ENCODE results near the gene GRK6. TPM values are rescaled to one million over a fixed set of nuclear protein-coding genes. Genes with fewer than 3 reads are reported as not detected.

Gene GRK6
- polyA plus RNA-seq, 1 experiment: 16.4 TPM

DNA sequence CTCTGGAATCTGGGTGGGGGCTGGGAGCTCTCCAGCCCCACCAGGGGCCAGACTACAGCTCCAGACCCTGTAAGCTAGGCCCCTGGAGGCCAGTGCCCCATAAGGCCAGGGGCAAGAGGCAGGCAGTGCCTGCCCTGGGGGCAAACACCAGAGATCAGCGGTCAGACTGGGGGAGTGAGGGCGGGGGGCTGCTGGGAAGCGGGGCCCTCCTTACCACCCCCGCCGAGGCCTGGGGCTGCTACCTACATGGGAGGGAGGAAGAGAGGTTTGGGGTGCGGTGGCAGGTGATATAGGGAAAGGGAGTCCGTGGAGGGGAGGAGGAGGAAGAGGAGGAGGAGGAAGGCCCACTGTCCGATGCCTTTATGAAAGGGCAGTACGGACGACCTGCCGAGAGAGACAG is 32.9 kb downstream of the GRK6 start:
- DNase-seq (ENCODE audit: low read depth, low spot score): no peak
- POLR2A ChIA-PET: interaction anchor here (0.7 to 3.3 kb wide), 3 partner anchors 9 to 36 kb away, joined by 3 to 20 read pairs (median 3); no protein-coding TSS in a partner anchor
- H3K27me3 ChIP-seq (ENCODE audit: control insufficient read depth, insufficient read depth, low read length): no peaks in the 10 kb centered on the region

DNA sequence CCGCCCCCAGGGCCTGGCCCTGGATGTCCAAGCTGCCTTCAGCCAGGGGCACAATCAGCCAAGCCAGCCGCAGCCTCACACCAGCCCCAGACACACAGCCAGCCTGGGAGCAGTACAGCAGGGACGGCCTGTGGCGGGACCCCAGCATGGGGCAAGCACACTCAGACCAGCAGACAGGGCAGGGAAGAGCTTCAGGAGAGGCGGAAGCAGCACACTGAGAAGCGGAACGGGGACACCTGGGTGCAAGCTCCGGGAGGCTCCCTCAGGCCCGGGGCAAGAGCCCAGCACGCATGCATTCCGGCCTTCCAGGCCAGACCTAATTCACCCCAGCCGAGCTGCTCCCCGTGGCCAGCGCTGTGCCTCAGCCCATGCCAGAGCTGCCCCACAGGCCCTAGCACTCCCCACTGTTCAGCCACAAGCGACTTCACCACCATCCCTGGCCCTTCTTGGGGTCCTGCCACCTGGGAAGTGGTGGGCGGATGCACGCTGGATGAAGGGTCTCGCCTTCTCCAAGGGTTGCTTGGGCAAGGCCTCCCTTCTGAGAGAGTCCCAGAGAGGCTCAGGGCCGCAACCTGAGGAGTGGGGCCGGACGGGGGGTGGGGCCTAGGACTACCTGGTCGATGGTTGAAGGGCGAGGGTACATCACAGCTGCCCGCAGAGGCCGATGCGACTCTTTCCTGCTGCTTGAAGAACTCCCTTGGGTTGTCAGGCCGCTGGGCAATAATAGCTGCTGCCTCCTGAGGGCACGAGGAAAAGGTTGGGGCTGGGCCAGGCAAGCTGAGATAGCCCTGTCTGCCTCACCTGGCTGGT is 33.5 kb downstream of the GRK6 start:
- ChIA-PET CTCF (interaction anchor here (1.1 kb wide), 1 partner anchor 69 kb away, joined by 3 read pairs; no protein-coding TSS in a partner anchor), POLR2A (interaction anchor here (1.0 to 3.3 kb wide), 3 partner anchors 8 to 15 kb away, joined by 3 to 20 read pairs (median 3); no protein-coding TSS in a partner anchor)
- no peak overlapping the region for H3K27ac ChIP-seq (ENCODE audit: low read depth, low read length)
- TF ChIP-seq, protein P1, sequence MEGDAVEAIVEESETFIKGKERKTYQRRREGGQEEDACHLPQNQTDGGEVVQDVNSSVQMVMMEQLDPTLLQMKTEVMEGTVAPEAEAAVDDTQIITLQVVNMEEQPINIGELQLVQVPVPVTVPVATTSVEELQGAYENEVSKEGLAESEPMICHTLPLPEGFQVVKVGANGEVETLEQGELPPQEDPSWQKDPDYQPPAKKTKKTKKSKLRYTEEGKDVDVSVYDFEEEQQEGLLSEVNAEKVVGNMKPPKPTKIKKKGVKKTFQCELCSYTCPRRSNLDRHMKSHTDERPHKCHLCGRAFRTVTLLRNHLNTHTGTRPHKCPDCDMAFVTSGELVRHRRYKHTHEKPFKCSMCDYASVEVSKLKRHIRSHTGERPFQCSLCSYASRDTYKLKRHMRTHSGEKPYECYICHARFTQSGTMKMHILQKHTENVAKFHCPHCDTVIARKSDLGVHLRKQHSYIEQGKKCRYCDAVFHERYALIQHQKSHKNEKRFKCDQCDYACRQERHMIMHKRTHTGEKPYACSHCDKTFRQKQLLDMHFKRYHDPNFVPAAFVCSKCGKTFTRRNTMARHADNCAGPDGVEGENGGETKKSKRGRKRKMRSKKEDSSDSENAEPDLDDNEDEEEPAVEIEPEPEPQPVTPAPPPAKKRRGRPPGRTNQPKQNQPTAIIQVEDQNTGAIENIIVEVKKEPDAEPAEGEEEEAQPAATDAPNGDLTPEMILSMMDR (IDR thresholded peaks at IDR 0.05; ENCODE audit: low read depth, low read length): no peak
- no peaks in the 10 kb centered on the region for H3K27me3 ChIP-seq (ENCODE audit: control insufficient read depth, insufficient read depth, low read length)
- no peaks in the 10 kb centered on the region; the same call in 1 of the 2 replicates for H3K9me3 ChIP-seq (ENCODE audit: control insufficient read depth, insufficient read depth, low read length)
- DNase-seq (ENCODE audit: low read depth, low spot score): no peak
- no peak overlapping the region for H3K4me3 ChIP-seq (ENCODE audit: low read depth, low read length)

More for the DNA sequence above, 32.9 kb downstream of the GRK6 start:
- TF ChIP-seq, protein P1 (IDR thresholded peaks at IDR 0.05; ENCODE audit: low read depth, low read length): no peak
- Histone ChIP-seq H3K27ac (ENCODE audit: low read depth, low read length) (no peak overlapping the region), H3K9me3 (ENCODE audit: control insufficient read depth, insufficient read depth, low read length) (no peaks in the 10 kb centered on the region; the same call in 1 of the 2 replicates), H3K4me3 (ENCODE audit: low read depth, low read length) (no peak overlapping the region)
- CTCF ChIA-PET: interaction anchor here (1.1 kb wide), 1 partner anchor 69 kb away, joined by 3 read pairs; no protein-coding TSS in a partner anchor

DNA sequence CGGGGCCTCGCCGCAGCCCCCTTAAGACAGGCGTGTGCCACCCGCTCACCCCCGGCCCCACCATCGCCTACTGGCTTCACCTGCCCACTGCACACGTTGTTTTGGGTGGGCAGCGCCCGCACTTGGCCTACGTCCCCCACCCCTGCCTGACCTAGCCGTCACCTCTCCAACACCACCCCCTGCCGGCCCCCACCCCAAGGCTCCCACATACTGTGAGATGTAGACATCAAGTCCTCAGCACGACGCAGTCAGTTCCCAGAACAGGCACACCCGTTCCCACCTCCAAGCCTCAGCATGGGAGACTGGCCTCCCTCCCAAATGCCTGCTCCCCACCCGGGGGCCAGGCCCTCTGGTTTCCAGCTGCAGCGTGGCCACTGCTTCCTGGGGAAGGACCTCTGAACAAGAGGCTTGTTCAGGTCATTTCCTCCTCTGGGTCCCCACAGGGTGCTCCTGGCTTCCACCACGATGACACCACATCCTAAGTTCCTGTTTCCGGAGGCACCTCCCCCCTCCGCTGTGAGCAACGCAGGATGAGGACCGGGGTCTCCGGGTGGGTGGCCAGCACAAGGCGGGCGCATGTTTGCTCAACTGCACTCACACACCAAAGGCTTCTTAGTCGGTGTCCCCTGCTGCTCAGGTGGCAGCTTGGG is 35.7 kb downstream of the GRK6 start:
- TF ChIP-seq, protein P1 (IDR thresholded peaks at IDR 0.05; ENCODE audit: low read depth, low read length): no peak
- POLR2A ChIA-PET: interaction anchor here (0.6 to 2.1 kb wide), 2 partner anchors 9 to 70 kb away, joined by 3 to 15 read pairs; no protein-coding TSS in a partner anchor

DNA sequence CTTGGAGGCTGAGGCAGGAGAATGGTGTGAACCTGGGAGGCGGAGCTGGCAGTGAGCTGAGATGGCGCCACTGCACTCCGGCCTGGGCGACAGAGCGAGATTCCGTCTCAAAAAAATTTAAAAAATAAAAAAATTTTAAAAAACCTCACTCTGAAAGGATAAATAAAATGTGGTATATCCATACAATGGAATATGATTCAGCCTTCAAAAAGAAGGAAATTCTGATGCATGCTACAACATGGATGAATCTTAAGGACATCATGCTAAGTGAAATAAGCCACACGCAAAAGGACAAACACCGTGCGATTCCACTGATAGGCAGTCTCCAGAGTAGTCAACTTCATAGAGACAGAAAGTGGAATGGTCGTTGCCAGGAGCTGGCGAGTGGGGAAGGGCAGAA is 38.6 kb downstream of the GRK6 start:
- DNase-seq (ENCODE audit: low read depth, low spot score): no peak
- H3K9me3 ChIP-seq (ENCODE audit: control insufficient read depth, insufficient read depth, low read length): peaks cover 12% of the 10 kb centered on the region
- TF ChIP-seq, protein P1 (IDR thresholded peaks at IDR 0.05; ENCODE audit: low read depth, low read length): no peak
- ChIA-PET POLR2A (no interaction called here), CTCF (interaction anchor here (0.7 to 2.2 kb wide), 4 partner anchors 10 to 94 kb away, joined by 3 to 9 read pairs (median 3); no protein-coding TSS in a partner anchor)
- H3K27ac ChIP-seq (ENCODE audit: low read depth, low read length): no peak overlapping the region
- H3K4me3 ChIP-seq (ENCODE audit: low read depth, low read length): no peak overlapping the region
- H3K27me3 ChIP-seq (ENCODE audit: control insufficient read depth, insufficient read depth, low read length): no peaks in the 10 kb centered on the region

More for the DNA sequence above, 35.7 kb downstream of the GRK6 start:
- H3K4me3 ChIP-seq (ENCODE audit: low read depth, low read length): no peak overlapping the region
- H3K27ac ChIP-seq (ENCODE audit: low read depth, low read length): no peak overlapping the region
- H3K9me3 ChIP-seq (ENCODE audit: control insufficient read depth, insufficient read depth, low read length): peaks cover 12% of the 10 kb centered on the region
- CTCF ChIA-PET: interaction anchor here (1.4 kb wide), 1 partner anchor 8 kb away, joined by 3 read pairs; no protein-coding TSS in a partner anchor
- H3K27me3 ChIP-seq (ENCODE audit: control insufficient read depth, insufficient read depth, low read length): no peaks in the 10 kb centered on the region
- DNase-seq (ENCODE audit: low read depth, low spot score): no peak
